ENCODE results near the gene NFIX. TPM values are rescaled to one million over a fixed set of nuclear protein-coding genes. Genes with fewer than 3 reads are reported as not detected.

NFIX gene
- polyA plus RNA-seq, 3 donors = 0.25 to 3.7 (median 0.90) TPM

- Mint-ChIP-seq H3K4me1 (peaks cover 31% of the 10 kb centered on the region), H3K4me3 (no peak overlapping the region), H3K27ac (no peak overlapping the region), H3K27me3 (ENCODE audit: low read depth in 3 of 3) (peaks cover 43 to 55% (median 48%) of the 10 kb centered on the region in 3 donors), H3K9me3 (peaks cover 0 to 14% (median 9%) of the 10 kb centered on the region in 7 donors), H3K36me3 (peaks cover 4 to 7% of the 10 kb centered on the region in 2 donors)
- Histone ChIP-seq H3K27me3 (ENCODE audit: control insufficient read depth in 2 of 2, insufficient read depth in 2 of 2, low read length in 2 of 2) (peaks cover 16 to 35% of the 10 kb centered on the region in 2 donors), H3K79me2 (ENCODE audit: insufficient read depth, low read length) (no peaks in the 10 kb centered on the region), H2AFZ (ENCODE audit: insufficient read depth, low read depth, low read length, poor library complexity, severe bottlenecking) (no peak overlapping the region), H3K36me3 (replicated peaks in 1 of 2; ENCODE audit: control insufficient read depth in 1 of 2, insufficient read depth in 2 of 2, low read length in 2 of 2) (no peaks in the 10 kb centered on the region), H3K9me3 (replicated peaks in 1 of 2; ENCODE audit: control insufficient read depth in 1 of 2, insufficient read depth in 1 of 2, low read length in 2 of 2) (peaks cover 0 to 11% of the 10 kb centered on the region in 2 donors), H3K4me3 (replicated peaks in 1 of 3; ENCODE audit: low read depth in 2 of 3, low read length in 3 of 3) (no peak overlapping the region), H3K4me1 (ENCODE audit: control insufficient read depth in 1 of 2, insufficient read depth in 2 of 2, low read length in 2 of 2) (peaks cover 23 to 29% of the 10 kb centered on the region in 2 donors), H4K20me1 (ENCODE audit: insufficient read depth, low read length) (peaks cover 36% of the 10 kb centered on the region), H3K4me2 (replicated peaks; ENCODE audit: extremely low read depth, low read length, poor library complexity, severe bottlenecking) (no peak overlapping the region), H3K9ac (ENCODE audit: insufficient read depth, low read length, poor library complexity, severe bottlenecking) (no peak overlapping the region), H3K27ac (ENCODE audit: low read depth in 1 of 2, low read length in 2 of 2) (no peak overlapping the region)
- intact Hi-C loops (cut with micrococcal nuclease) = loop anchor here in 1 of 2 donors (5.0 kb wide), 1 partner anchor 36 kb away; no protein-coding TSS in a partner anchor
- 93% methylated on average over 10 of the region's 21 CpGs for WGBS (ENCODE audit: insufficient coverage)
- DNase-seq = no peak
- TF ChIP-seq CTCF (IDR thresholded peaks at IDR 0.05) = no peak
Measured at GRCh38 chr19:13018035-13018914, 23.0 kb downstream of the NFIX start.

DNA sequence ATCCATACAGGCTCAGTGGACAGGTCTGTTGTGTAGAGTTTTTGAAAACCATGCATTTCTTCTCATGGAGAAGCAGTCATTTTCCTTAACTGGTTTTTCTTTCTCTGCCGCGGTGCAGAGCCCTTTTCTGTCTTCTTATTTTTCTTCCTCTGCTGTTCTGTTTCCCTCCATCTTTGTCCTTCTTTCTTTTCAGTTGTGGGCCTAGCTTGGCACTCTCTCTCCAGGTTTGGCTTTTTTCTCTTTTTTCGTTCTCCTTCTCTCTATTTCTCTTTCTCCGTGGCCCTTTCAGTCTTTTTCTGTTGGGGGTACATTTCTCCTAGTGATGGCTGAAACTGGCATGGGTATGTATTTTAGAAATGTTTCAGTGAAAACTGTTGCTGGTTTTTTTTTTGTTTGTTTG lies 24.1 kb downstream of the NFIX start:
- no peak for TF ChIP-seq CTCF (IDR thresholded peaks at IDR 0.05)
- H2AFZ ChIP-seq (ENCODE audit: insufficient read depth, low read depth, low read length, poor library complexity, severe bottlenecking) = no peak overlapping the region
- no peak overlapping the region for H3K4me2 ChIP-seq (replicated peaks; ENCODE audit: extremely low read depth, low read length, poor library complexity, severe bottlenecking)
- no peak overlapping the region for H3K4me3 ChIP-seq (replicated peaks in 1 of 3; ENCODE audit: low read depth in 2 of 3, low read length in 3 of 3)
- no CpG with 5 or more reads among the region's 4 CpGs for WGBS (ENCODE audit: insufficient coverage)
- intact Hi-C loops (cut with micrococcal nuclease) = loop anchor here in 1 of 2 donors (5.0 kb wide), 1 partner anchor 37 kb away; no protein-coding TSS in a partner anchor
- no peaks in the 10 kb centered on the region for H3K36me3 ChIP-seq (replicated peaks in 1 of 2; ENCODE audit: control insufficient read depth in 1 of 2, insufficient read depth in 2 of 2, low read length in 2 of 2)
- H3K27ac Mint-ChIP-seq = no peak overlapping the region
- H3K79me2 ChIP-seq (ENCODE audit: insufficient read depth, low read length) = no peaks in the 10 kb centered on the region
- no peak overlapping the region for H3K27ac ChIP-seq (ENCODE audit: low read depth in 1 of 2, low read length in 2 of 2)
- H3K4me3 Mint-ChIP-seq = no peak overlapping the region
- peaks cover 42 to 54% (median 48%) of the 10 kb centered on the region in 3 donors for H3K27me3 Mint-ChIP-seq (ENCODE audit: low read depth in 3 of 3)
- no peak for DNase-seq
- H3K4me1 ChIP-seq (ENCODE audit: control insufficient read depth in 1 of 2, insufficient read depth in 2 of 2, low read length in 2 of 2) = peaks cover 22 to 29% of the 10 kb centered on the region in 2 donors
- H3K9ac ChIP-seq (ENCODE audit: insufficient read depth, low read length, poor library complexity, severe bottlenecking) = no peak overlapping the region
- H3K4me1 Mint-ChIP-seq = peaks cover 30% of the 10 kb centered on the region
- H3K27me3 ChIP-seq (ENCODE audit: control insufficient read depth in 2 of 2, insufficient read depth in 2 of 2, low read length in 2 of 2) = peaks cover 11 to 33% of the 10 kb centered on the region in 2 donors
- H3K9me3 Mint-ChIP-seq = peaks cover 0 to 9% (median 5%) of the 10 kb centered on the region in 7 donors
- peaks cover 26% of the 10 kb centered on the region for H4K20me1 ChIP-seq (ENCODE audit: insufficient read depth, low read length)
- H3K9me3 ChIP-seq (replicated peaks in 1 of 2; ENCODE audit: control insufficient read depth in 1 of 2, insufficient read depth in 1 of 2, low read length in 2 of 2) = peaks cover 0 to 9% of the 10 kb centered on the region in 2 donors
- peaks cover 4 to 8% of the 10 kb centered on the region in 2 donors for H3K36me3 Mint-ChIP-seq
